H1 (cell line): ENCODE measurements around the gene CRHR2. TPM values are rescaled to one million over a fixed set of nuclear protein-coding genes. Genes with fewer than 3 reads are reported as not detected.

Experiments
- CBX5 ChIP-seq: fragments of 300-800, 300-1000 bp; sonication (generic); IDR thresholded peaks from 2 replicates; pipeline ENCODE4 v1.7.1; 2016; ENCODE audit warnings: antibody characterized with exemption, low read length, low read depth
- CHD7 ChIP-seq: fragments of 300-600 bp; sonication (generic); IDR thresholded peaks from 2 replicates; pipeline ENCODE4 v1.7.1; 2012; ENCODE audit warnings: low read length, moderate library complexity, mild to moderate bottlenecking, inconsistent platforms; ENCODE audit not compliant: insufficient replicate concordance
- KDM1A ChIP-seq: fragments of 200-600, 300-600 bp; sonication (generic); IDR thresholded peaks from 2 replicates; pipeline ENCODE4 v1.7.1; 2016; ENCODE audit warnings: mild to moderate bottlenecking, low read length, borderline replicate concordance
- KDM4A ChIP-seq: IDR thresholded peaks from one replicate; pipeline ENCODE4 v1.7.1; 2012; ENCODE audit warnings: low read depth, mild to moderate bottlenecking, moderate library complexity, low read length, inconsistent platforms; ENCODE audit not compliant: severe bottlenecking
- SP4 ChIP-seq: IDR thresholded peaks from 2 replicates; pipeline ENCODE4 v1.6.1; 2012; ENCODE audit warnings: low read length, inconsistent platforms
- polyA plus RNA-seq, 7 experiments: library from polyadenylated mRNA; depleted of rRNA in 3 of 7; stranded (reverse) in 5 of 7; unstranded in 2 of 7; fragments of >200 nt in 5 of 7; fragments of 200-250 nt in 2 of 7; gene quantifications; 1 replicate in 5 of 7; 2 replicates in 1 of 7; 4 replicates in 1 of 7; pipeline versions ENCODE4 v1.2.1 to v1.2.3, GENCODE V29; 2011 to 2013; ENCODE audit warnings: missing spikeins in 2 of 7, mixed read lengths in 2 of 7
- total RNA-seq: library from RNA; stranded (reverse); fragmentation: NEBNext Ultra II Directional; extraction: Animal tissue kit (Norgen Biotek cat#: 25700); gene quantifications from 2 replicates; pipeline ENCODE4 v1.2.1, GENCODE V29; 2021

Gene CRHR2
- total and polyA plus RNA-seq, 2 of the 8 experiments (the other 6 are each of a cell fraction or from before 2014, with no cell fraction given), result 0.37 to 1.3 TPM

GRCh38 chr7:30674876-30675275, 7.4 kb downstream of the CRHR2 start (continued):
- no peak for TF ChIP-seq KDM4A
- no peak for TF ChIP-seq SP4
- TF ChIP-seq KDM1A, result no peak
- no peak for TF ChIP-seq CBX5
- no peak for TF ChIP-seq CHD7
